GM12878 (cell line): ENCODE data around the gene TNRC18. TPM values are rescaled to one million over a fixed set of nuclear protein-coding genes. Genes with fewer than 3 reads are reported as not detected.

Source experiments
- ATAC-seq: fragments of 200-7000 bp; cut with Tn5 transposase; 3 replicates; pipeline ENCODE4 v1.9.1; 2020; ENCODE audit warnings: mild to moderate bottlenecking, moderate library complexity
- BruUV-seq: library from RNA; stranded (reverse); fragments of 400-500 nt; replicated peaks from 2 replicates; lab custom pipeline; 2021; lab: Mats Ljungman, UMichigan
- CTCF ChIA-PET: fragments of 300-600 bp; sonication (Branson Sonifier 250); formaldehyde crosslinking; extraction: SDS; loops from one replicate; lab custom pipeline; 2021; ENCODE audit warnings: inconsistent platforms; lab: Yijun Ruan, JAX
- POLR2A ChIA-PET: fragments of 350-600 bp; formaldehyde crosslinking; extraction: SDS; loops from one replicate; lab custom pipeline; 2021; ENCODE audit warnings: inconsistent platforms; lab: Charles Lee
- RAD21 ChIA-PET: fragments of 300-600 bp; sonication (Branson Sonifier 250); formaldehyde crosslinking; loops from one replicate; lab custom pipeline; 2023; ENCODE audit warnings: antibody characterized with exemption; ENCODE audit not compliant: unreplicated experiment; lab: Charles Lee
- SMC1A ChIA-PET: fragments of 300-600 bp; sonication (Branson Sonifier 250); formaldehyde crosslinking; loops from one replicate; lab custom pipeline; 2023; ENCODE audit not compliant: unreplicated experiment, uncharacterized antibody; lab: Charles Lee
- DNase-seq: peaks from one replicate; pipeline ENCODE4 v3.0.0-alpha.2; 2011; ENCODE audit warnings: low read depth, low spot score
- FAIRE-seq: peaks from 3 replicates; lab custom pipeline; 2011; peaks lifted over from hg19 to GRCh38; lab: Jason Lieb, UNC
- H2AFZ ChIP-seq: 2 replicates; pipeline ENCODE4 v1.6.0; 2011; ENCODE audit warnings: low read depth, low read length, control low read depth; ENCODE audit not compliant: control insufficient read depth
- H3K27ac ChIP-seq: 2 replicates; pipeline ENCODE4 v1.5.1; 2011; ENCODE audit warnings: control low read depth; ENCODE audit not compliant: control insufficient read depth, insufficient read depth
- H3K27me3 ChIP-seq, 2 experiments: replicated peaks in 1 of 2; 2 replicates each; pipeline versions ENCODE4 v1.6.0 to v1.6.1; 2011; ENCODE audit warnings: low read length in 1 of 2; ENCODE audit not compliant: control insufficient read depth in 2 of 2, insufficient read depth in 2 of 2
- H3K36me3 ChIP-seq, 2 experiments: 2 replicates each; pipeline ENCODE4 v1.5.1; 2011; ENCODE audit warnings: low read length in 1 of 2; ENCODE audit not compliant: control insufficient read depth in 2 of 2, insufficient read depth in 2 of 2
- H3K4me1 ChIP-seq: 2 replicates; pipeline ENCODE4 v1.6.1; 2011; ENCODE audit warnings: mild to moderate bottlenecking, low read length, moderate library complexity, mixed read lengths; ENCODE audit not compliant: control insufficient read depth, insufficient read depth
- H3K4me2 ChIP-seq: 2 replicates; pipeline ENCODE4 v1.6.0; 2011; ENCODE audit warnings: control low read depth; ENCODE audit not compliant: control insufficient read depth, insufficient read depth
- H3K4me3 ChIP-seq: fragments of 200-600 bp; sonication (generic); 2 replicates; pipeline ENCODE4 v1.5.1; 2016
- H3K79me2 ChIP-seq: 2 replicates; pipeline ENCODE4 v1.6.0; 2011; ENCODE audit warnings: low read length; ENCODE audit not compliant: control insufficient read depth, insufficient read depth
- H3K9ac ChIP-seq: 2 replicates; pipeline ENCODE4 v1.8.0; 2011; ENCODE audit warnings: low read length, control low read depth, mixed read lengths; ENCODE audit not compliant: control insufficient read depth, insufficient read depth
- H3K9me3 ChIP-seq: replicated peaks from 3 replicates; pipeline ENCODE4 v1.5.1; 2011; ENCODE audit warnings: mild to moderate bottlenecking, low read length; ENCODE audit not compliant: control insufficient read depth, insufficient read depth
- H4K20me1 ChIP-seq: 2 replicates; pipeline ENCODE4 v1.6.0; 2011; ENCODE audit not compliant: control insufficient read depth, insufficient read depth
- BCLAF1 ChIP-seq: fragments of 450-650 bp; IDR thresholded peaks from 2 replicates; pipeline ENCODE4 v1.6.1; 2017; ENCODE audit warnings: antibody characterized with exemption, mild to moderate bottlenecking, moderate library complexity
- JUNB ChIP-seq: IDR thresholded peaks from 2 replicates; pipeline ENCODE4 v1.6.1; 2016; ENCODE audit warnings: antibody characterized with exemption, mild to moderate bottlenecking
- MXI1 ChIP-seq: fragments of 150-350 bp; IDR thresholded peaks from 2 replicates; pipeline ENCODE4 v1.6.1; 2011; ENCODE audit warnings: low read depth, mild to moderate bottlenecking, inconsistent platforms, low read length, improper control_type of control experiment
- POLR2A ChIP-seq: IDR thresholded peaks from 2 replicates; pipeline ENCODE4 v1.6.1; 2011; ENCODE audit warnings: low read depth, mild to moderate bottlenecking, low read length
- POLR2AphosphoS5 ChIP-seq: IDR thresholded peaks from 2 replicates; pipeline ENCODE4 v1.6.1; 2011; ENCODE audit warnings: mild to moderate bottlenecking, low read length, inconsistent platforms
- TCF12 ChIP-seq: IDR thresholded peaks from 2 replicates; pipeline ENCODE4 v1.6.1; 2011; ENCODE audit warnings: low read depth, mild to moderate bottlenecking, low read length
- whole genome bisulfite sequencing: methylation state at CpG from one replicate; pipeline ENCODE4 v1.1.6; 2016; ENCODE audit warnings: low lambda C conversion rate; ENCODE audit not compliant: insufficient replicate concordance, insufficient coverage; ENCODE audit errors: missing lambda C conversion rate; 5-methylcytosine and 5-hydroxymethylcytosine counted together
- in situ Hi-C: fragments of 300-500 bp; cut with MboI; formaldehyde crosslinking; loops from 9 replicates; pipeline ENCODE4 v1.14.3; 2018; ENCODE audit warnings: mixed read lengths
- intact Hi-C: fragments of 100-400 bp; cut with micrococcal nuclease; formaldehyde crosslinking; loops from one replicate; pipeline ENCODE4 v1.14.2; 2022; ENCODE audit not compliant: unreplicated experiment
- polyA plus RNA-seq, 11 experiments: library from polyadenylated mRNA; depleted of rRNA in 4 of 11; unstranded in 6 of 11; stranded (reverse) in 5 of 11; fragments of >200 nt; fragmentation: Nextera tagmentation in 4 of 11; fragmentation: Illumina TruSeq in 1 of 11; extraction: Ambion mirVana in 4 of 11; extraction: Trizol in 1 of 11; gene quantifications; 1 replicate in 1 of 11; 2 replicates in 10 of 11; pipeline versions ENCODE4 v1.2.1 to v1.2.3, GENCODE V29; 2011 to 2016; ENCODE audit warnings: inconsistent platforms in 2 of 11, missing spikeins in 2 of 11, low read depth in 1 of 11
- total RNA-seq, 4 experiments: library from RNA; depleted of rRNA in 3 of 4; stranded (reverse); fragments of >200 nt in 3 of 4; fragmentation: Illumina TruSeq in 1 of 4; extraction: Trizol in 1 of 4; gene quantifications; 2 replicates each; pipeline versions ENCODE4 v1.2.1 to v1.2.3, GENCODE V29; 2013 to 2021

Gene TNRC18
- total and polyA plus RNA-seq, 10 of the 15 experiments (the other 5 are each of a cell fraction or from before 2014, with no cell fraction given): 0.02 to 31.7 (median 5.4) TPM

DNA sequence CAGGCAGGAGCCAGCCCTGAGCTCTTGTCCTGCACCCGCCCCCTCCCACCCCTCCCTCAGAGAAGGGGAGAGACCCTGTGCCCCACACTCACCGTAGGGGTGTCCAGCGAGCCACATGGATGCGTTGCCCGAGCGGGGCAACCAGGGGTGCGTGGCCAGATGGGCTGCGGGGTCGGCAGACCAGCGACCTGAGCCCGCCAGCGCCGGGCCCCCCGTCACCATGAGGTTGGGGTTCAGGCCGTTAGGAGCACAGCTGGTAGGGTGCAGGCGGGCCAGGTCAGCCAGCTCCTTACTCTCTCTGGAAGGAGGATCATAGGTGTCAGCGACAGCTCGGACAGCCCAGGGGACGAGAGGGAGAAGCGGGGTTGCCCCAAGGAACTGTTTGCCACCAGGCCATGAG lies 46.4 kb downstream of the TNRC18 start (continued):
- TF ChIP-seq BCLAF1 (no peak), JUNB (no peak), TCF12 (no peak)

DNA sequence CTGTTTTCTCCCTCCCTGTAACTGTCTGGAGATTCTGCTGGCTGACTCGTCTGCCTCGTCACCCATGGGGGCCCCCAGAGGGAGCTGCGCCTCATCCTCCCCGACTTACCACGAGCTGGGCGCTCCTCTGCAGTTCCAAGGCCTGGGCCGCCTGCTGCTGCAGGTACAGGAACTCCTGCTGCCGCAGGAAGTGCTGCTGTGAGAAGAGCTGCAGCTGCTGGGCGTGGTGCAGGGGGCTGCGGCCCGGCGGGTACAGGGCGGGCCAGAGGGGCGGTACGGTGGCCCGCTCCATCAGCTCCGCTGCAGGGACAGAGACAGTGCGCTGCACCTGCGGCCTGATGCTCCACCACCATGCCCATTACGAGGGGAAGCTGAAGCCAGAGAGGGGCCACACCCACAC lies 47.7 kb downstream of the TNRC18 start:
- CTCF ChIA-PET: interaction anchor here (0.9 kb wide), 1 partner anchor 39 kb away, joined by 3 read pairs; no protein-coding TSS in a partner anchor
- H3K9me3 ChIP-seq: no peaks in the 10 kb centered on the region
- no peaks in the 10 kb centered on the region for H3K79me2 ChIP-seq
- H3K4me2 ChIP-seq: no peak overlapping the region
- TF ChIP-seq POLR2A: peak; percentile 20; the same call in 1 of the 2 replicates
- TF ChIP-seq POLR2AphosphoS5: no peak
- TF ChIP-seq MXI1: no peak
- peaks cover 0 to 17% of the 10 kb centered on the region in 2 experiments; a peak in 3 of 4 replicates for H3K36me3 ChIP-seq
- POLR2A ChIA-PET: no interaction called here
- in situ Hi-C loops (no loop called here), intact Hi-C loops (no loop called here)
- WGBS: 82% methylated on average over 16 of the region's 20 CpGs
- FAIRE-seq: no peak
- no peak for DNase-seq
- no peak overlapping the region for H3K4me3 ChIP-seq
- RAD21 ChIA-PET: no interaction called here
- H3K27me3 ChIP-seq: no peaks in the 10 kb centered on the region
- H3K9ac ChIP-seq: no peak overlapping the region
- no TSS peak for BruUV-seq
- no peak for ATAC-seq
- no peak overlapping the region for H3K27ac ChIP-seq
- SMC1A ChIA-PET: no interaction called here
- H4K20me1 ChIP-seq: no peaks in the 10 kb centered on the region
- no peak overlapping the region for H2AFZ ChIP-seq
- no peaks in the 10 kb centered on the region for H3K4me1 ChIP-seq
